K562 (cell line): ENCODE measurements around the gene CUX1. TPM values are rescaled to one million over a fixed set of nuclear protein-coding genes. Genes with fewer than 3 reads are reported as not detected.

Source experiments
- ATAC-seq: fragments of 200-7000 bp; cut with Tn5 transposase; 3 replicates; pipeline ENCODE4 v1.9.1; 2020; ENCODE audit warnings: moderate library complexity
- BruUV-seq: library from RNA; stranded (reverse); fragments of 400-500 nt; replicated peaks from 2 replicates; lab custom pipeline; 2021; lab: Mats Ljungman, UMichigan
- CTCF ChIA-PET: fragments of 300-600 bp; formaldehyde crosslinking; extraction: SDS; loops from one replicate; lab custom pipeline; 2021; ENCODE audit warnings: low intra/inter-chr PET ratio; lab: Yijun Ruan, JAX
- POLR2A ChIA-PET: fragments of 300-600, 350-650 bp; sonication (Branson Sonifier 250); formaldehyde crosslinking; extraction: SDS; loops from one replicate; lab custom pipeline; 2021; ENCODE audit warnings: antibody characterized with exemption, inconsistent platforms; lab: Yijun Ruan, JAX
- DNase-seq, 4 experiments: peaks; one replicate each; pipeline versions ENCODE4 v3.0.0 to v3.0.0-alpha.2; 2011 to 2018; ENCODE audit warnings: low spot score in 3 of 4, mixed read lengths in 3 of 4; ENCODE audit errors: extremely low read depth in 1 of 4
- FAIRE-seq: peaks from 2 replicates; lab custom pipeline; 2011; peaks lifted over from hg19 to GRCh38; lab: Jason Lieb, UNC
- H2AFZ ChIP-seq: 2 replicates; pipeline ENCODE4 v1.6.0; 2011; ENCODE audit warnings: low read depth, low read length, control low read depth, inconsistent platforms
- H3K27ac ChIP-seq: fragments of 200-600 bp; 3 replicates; pipeline ENCODE4 v1.8.0; 2011; ENCODE audit warnings: low read depth, mild to moderate bottlenecking, control low read depth, inconsistent platforms, low read length, moderate library complexity, mixed read lengths; ENCODE audit errors: extremely low read depth
- H3K27me3 ChIP-seq, 2 experiments: fragments of 300-600 bp in 1 of 2; 2 replicates in 1 of 2; 3 replicates in 1 of 2; pipeline versions ENCODE4 v1.6.0 to v1.8.0; 2011; ENCODE audit warnings: inconsistent platforms in 2 of 2, low read length in 2 of 2, mild to moderate bottlenecking in 1 of 2, mixed read lengths in 1 of 2, moderate library complexity in 1 of 2; ENCODE audit not compliant: control insufficient read depth in 2 of 2, insufficient read depth in 2 of 2
- H3K36me3 ChIP-seq: fragments of 300-600 bp; 3 replicates; pipeline ENCODE4 v1.8.0; 2011; ENCODE audit warnings: mild to moderate bottlenecking, low read length, inconsistent platforms; ENCODE audit not compliant: control insufficient read depth, insufficient read depth
- H3K4me1 ChIP-seq, 2 experiments: fragments of 200-600 bp in 1 of 2; replicated peaks in 1 of 2; 2 replicates in 1 of 2; 3 replicates in 1 of 2; pipeline versions ENCODE4 v1.5.1 to v1.8.0; 2011; ENCODE audit warnings: inconsistent platforms in 2 of 2, low read length in 2 of 2, mild to moderate bottlenecking in 1 of 2, mixed read lengths in 1 of 2, moderate library complexity in 1 of 2; ENCODE audit not compliant: control insufficient read depth in 2 of 2, insufficient read depth in 2 of 2
- H3K4me2 ChIP-seq: 2 replicates; pipeline ENCODE4 v1.6.1; 2011; ENCODE audit warnings: low read length, control low read depth, inconsistent platforms, mixed read lengths; ENCODE audit not compliant: insufficient read depth
- H3K4me3 ChIP-seq: fragments of 200-600 bp; sonication (generic), shearing (Covaris generic); 2 replicates; pipeline ENCODE4 v1.5.1; 2016; ENCODE audit warnings: control low read depth, inconsistent platforms
- H3K79me2 ChIP-seq: fragments of 200-600 bp; 3 replicates; pipeline ENCODE4 v1.8.0; 2011; ENCODE audit warnings: low read length, inconsistent platforms; ENCODE audit not compliant: control insufficient read depth, insufficient read depth
- H3K9ac ChIP-seq, 2 experiments: 2 replicates each; pipeline versions ENCODE4 v1.6.0 to v1.6.1; 2011; ENCODE audit warnings: low read depth in 2 of 2, low read length in 2 of 2, control low read depth in 1 of 2, inconsistent platforms in 1 of 2, mild to moderate bottlenecking in 1 of 2, mixed read lengths in 1 of 2; ENCODE audit not compliant: insufficient read depth in 1 of 2
- H3K9me1 ChIP-seq: one replicate; pipeline ENCODE4 v1.6.0; 2011; ENCODE audit warnings: inconsistent platforms, mild to moderate bottlenecking, low read length, moderate library complexity; ENCODE audit not compliant: control insufficient read depth, insufficient read depth
- H3K9me3 ChIP-seq: replicated peaks from 2 replicates; pipeline ENCODE4 v1.5.1; 2011; ENCODE audit warnings: low read depth, low read length, inconsistent platforms; ENCODE audit not compliant: control insufficient read depth, insufficient read depth
- H4K20me1 ChIP-seq: replicated peaks from 2 replicates; pipeline ENCODE4 v1.6.1; 2011; ENCODE audit warnings: low read length, inconsistent platforms, mixed read lengths; ENCODE audit not compliant: control insufficient read depth, insufficient read depth
- DNMT1 ChIP-seq: fragments of 450-650 bp; IDR thresholded peaks from 2 replicates; pipeline ENCODE4 v1.6.1; 2016; ENCODE audit warnings: antibody characterized with exemption, mild to moderate bottlenecking
- EGR1 ChIP-seq: fragments of 450-650 bp; conservative IDR thresholded peaks from 2 replicates; pipeline ENCODE4 v1.6.1; 2017; ENCODE audit warnings: mild to moderate bottlenecking
- ELF4 ChIP-seq: fragments of 450-650 bp; formaldehyde crosslinking; IDR thresholded peaks from 2 replicates; pipeline ENCODE4 v1.4.0; 2022; ENCODE audit warnings: missing genetic modification characterization
- FOXA1 ChIP-seq: fragments of 450-650 bp; IDR thresholded peaks from 2 replicates; pipeline ENCODE4 v1.6.1; 2016; ENCODE audit warnings: mild to moderate bottlenecking, borderline replicate concordance
- GABPB1 ChIP-seq: sonication (generic); formaldehyde crosslinking; IDR thresholded peaks from 2 replicates; pipeline ENCODE4 v1.8.0; 2022; ENCODE audit warnings: mild to moderate bottlenecking, missing genetic modification reagents
- KAT8 ChIP-seq: fragments of 450-650 bp; IDR thresholded peaks from 2 replicates; pipeline ENCODE4 v1.6.1; 2016; ENCODE audit warnings: low read depth, mild to moderate bottlenecking
- KDM1A ChIP-seq, 2 experiments: fragments of 450-650 bp; IDR thresholded peaks; 2 replicates each; pipeline ENCODE4 v1.6.1; 2016; ENCODE audit warnings: mild to moderate bottlenecking in 2 of 2
- NBN ChIP-seq: fragments of 450-650 bp; IDR thresholded peaks from 2 replicates; pipeline ENCODE4 v1.6.1; 2016; ENCODE audit warnings: low read depth, mild to moderate bottlenecking
- NCOA2 ChIP-seq, 2 experiments: fragments of 450-650 bp; IDR thresholded peaks; 2 replicates each; pipeline ENCODE4 v1.6.1; 2018; ENCODE audit warnings: mild to moderate bottlenecking in 2 of 2, moderate library complexity in 1 of 2; ENCODE audit not compliant: partially characterized antibody in 2 of 2
- PHTF2 ChIP-seq: fragments of 250-450 bp; sonication (Bioruptor Pico); IDR thresholded peaks from 2 replicates; pipeline ENCODE4 v1.5.0; 2021; ENCODE audit warnings: mild to moderate bottlenecking
- SRSF9 ChIP-seq: fragments of 200-400 bp; formaldehyde crosslinking; IDR thresholded peaks from 2 replicates; pipeline ENCODE4 v1.6.1; 2017; ENCODE audit warnings: low read depth, low read length, borderline replicate concordance
- TEAD4 ChIP-seq, 2 experiments: sonication (generic) in 1 of 2; formaldehyde crosslinking in 1 of 2; IDR thresholded peaks; 2 replicates each; pipeline versions ENCODE4 v1.6.1 to v1.8.0; 2012 to 2022; ENCODE audit warnings: borderline replicate concordance in 1 of 2, inconsistent platforms in 1 of 2, low read length in 1 of 2, mild to moderate bottlenecking in 1 of 2, missing genetic modification reagents in 1 of 2
- ZNF12 ChIP-seq: sonication (generic); formaldehyde crosslinking; IDR thresholded peaks from 2 replicates; pipeline ENCODE4 v1.4.0; 2020; ENCODE audit warnings: mild to moderate bottlenecking, missing genetic modification reagents
- ZNF224 ChIP-seq: sonication (generic); formaldehyde crosslinking; IDR thresholded peaks from 2 replicates; pipeline ENCODE4 v1.8.0; 2022; ENCODE audit warnings: mild to moderate bottlenecking, missing genetic modification reagents
- WGBS: fragments of 100-300 bp; shearing (Covaris generic); methylation state at CpG from one replicate; pipeline ENCODE4 v1.1.6; 2016; ENCODE audit warnings: low coverage, mixed read lengths; ENCODE audit not compliant: insufficient coverage; ENCODE audit errors: missing lambda C conversion rate; 5-methylcytosine and 5-hydroxymethylcytosine counted together
- in situ Hi-C: fragments of 300-500 bp; cut with MboI; formaldehyde crosslinking; loops from 4 replicates; pipeline ENCODE4 v1.15.0; 2018; ENCODE audit warnings: inconsistent platforms, mixed read lengths
- intact Hi-C: fragments of 100-400 bp; cut with micrococcal nuclease; formaldehyde crosslinking; loops from 2 replicates; pipeline ENCODE4 v1.14.2; 2022
- polyA plus RNA-seq, 8 experiments: library from polyadenylated mRNA; depleted of rRNA in 4 of 8; stranded (reverse) in 5 of 8; unstranded in 3 of 8; fragments of >200 nt; fragmentation: Nextera tagmentation in 2 of 8; fragmentation: Illumina TruSeq in 1 of 8; extraction: Ambion mirVana in 2 of 8; extraction: Trizol in 1 of 8; gene quantifications; 2 replicates each; pipeline versions ENCODE4 v1.2.1 to v1.2.3, GENCODE V29; 2011 to 2014; ENCODE audit warnings: inconsistent platforms in 1 of 8, missing spikeins in 1 of 8
- total RNA-seq, 7 experiments: library from RNA; depleted of rRNA in 6 of 7; stranded (reverse); fragments of >200 nt in 6 of 7; fragmentation: Illumina TruSeq in 2 of 7; extraction: Trizol in 2 of 7; gene quantifications; 2 replicates each; pipeline versions ENCODE4 v1.2.1 to v1.2.3, GENCODE V29; 2011 to 2021; ENCODE audit warnings: low replicate concordance in 1 of 7
- TF ChIP-seq, protein P1 (sequence below): fragments of 250-450 bp; sonication (Bioruptor Pico); IDR thresholded peaks from 2 replicates; pipeline ENCODE4 v1.8.0; 2022; ENCODE audit warnings: moderate library complexity, mild to moderate bottlenecking, inconsistent platforms
- TF ChIP-seq, protein P2 (sequence below): fragments of 250-450 bp; sonication (Bioruptor Pico); IDR thresholded peaks from 2 replicates; pipeline ENCODE4 v1.8.0; 2022; ENCODE audit warnings: inconsistent platforms

CUX1 gene
- total and polyA plus RNA-seq, 9 of the 15 experiments (the other 6 are each of a cell fraction or from before 2014, with no cell fraction given): 3.6 to 55.3 (median 25.2) TPM

DNA sequence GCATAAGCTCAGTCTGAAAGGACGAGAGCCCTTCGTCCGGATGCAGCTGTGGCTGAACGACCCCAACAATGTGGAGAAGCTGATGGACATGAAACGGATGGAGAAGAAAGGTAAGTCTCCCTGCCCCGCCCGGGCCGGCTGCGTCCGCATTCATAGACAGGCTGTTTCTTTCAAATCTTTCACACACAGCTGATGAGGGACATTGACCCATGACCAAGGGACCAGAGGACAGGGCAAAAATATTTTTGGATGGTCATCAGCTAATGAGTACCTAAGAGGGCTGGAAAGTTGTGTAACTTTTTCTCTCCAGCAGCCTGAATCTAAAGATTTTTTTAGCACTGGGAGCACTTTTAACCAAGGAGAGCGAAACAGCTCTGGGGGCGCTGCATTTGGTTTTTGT lies 416.7 kb downstream of the CUX1 start:
- CTCF ChIA-PET: no interaction called here
- BruUV-seq: no TSS peak
- DNase-seq: no peak
- in situ Hi-C loops (loop anchor here (10.0 kb wide), 1 partner anchor 539 kb away; no protein-coding TSS in a partner anchor), intact Hi-C loops (no loop called here)
- WGBS: 94% methylated on average over 12 of the region's 12 CpGs
- POLR2A ChIA-PET: interaction anchor here (0.6 kb wide), 1 partner anchor 413 kb away, joined by 4 read pairs; no protein-coding TSS in a partner anchor
- H3K79me2 ChIP-seq: no peaks in the 10 kb centered on the region
- H3K9me3 ChIP-seq: no peaks in the 10 kb centered on the region
- H2AFZ ChIP-seq: no peak overlapping the region
- no peak overlapping the region for H3K4me3 ChIP-seq
- no peak overlapping the region for H3K9ac ChIP-seq
- H4K20me1 ChIP-seq: peaks cover 3% of the 10 kb centered on the region; the same call in 1 of the 2 replicates
- H3K27ac ChIP-seq: no peak overlapping the region
- H3K36me3 ChIP-seq: peaks cover 48% of the 10 kb centered on the region; the same call in 2 of the 3 replicates
- H3K27me3 ChIP-seq: no peaks in the 10 kb centered on the region
- no peaks in the 10 kb centered on the region for H3K9me1 ChIP-seq
- no peak overlapping the region for H3K4me2 ChIP-seq
- ATAC-seq: no peak
- peaks cover 0 to 4% of the 10 kb centered on the region in 2 experiments; a peak in 1 of 5 replicates for H3K4me1 ChIP-seq
- TF ChIP-seq NBN (no peak), ZNF224 (CRISPR knock-in tag) (no peak), NCOA2 (IDR thresholded peaks at IDR 0.05; ENCODE audit: partially characterized antibody in 2 of 2) (no peak), DNMT1 (no peak), KDM1A (IDR thresholded peaks at IDR 0.05) (no peak), EGR1 (no peak), KAT8 (no peak), FOXA1 (no peak), SRSF9 (no peak), PHTF2 (no peak), GABPB1 (no peak), ZNF12 (no peak), ELF4 (no peak), TEAD4 (IDR thresholded peaks at IDR 0.05; ENCODE audit: low read length) (no peak), TEAD4 (CRISPR knock-in tag; IDR thresholded peaks at IDR 0.05; ENCODE audit: borderline replicate concordance) (no peak)
- TF ChIP-seq, protein P1, sequence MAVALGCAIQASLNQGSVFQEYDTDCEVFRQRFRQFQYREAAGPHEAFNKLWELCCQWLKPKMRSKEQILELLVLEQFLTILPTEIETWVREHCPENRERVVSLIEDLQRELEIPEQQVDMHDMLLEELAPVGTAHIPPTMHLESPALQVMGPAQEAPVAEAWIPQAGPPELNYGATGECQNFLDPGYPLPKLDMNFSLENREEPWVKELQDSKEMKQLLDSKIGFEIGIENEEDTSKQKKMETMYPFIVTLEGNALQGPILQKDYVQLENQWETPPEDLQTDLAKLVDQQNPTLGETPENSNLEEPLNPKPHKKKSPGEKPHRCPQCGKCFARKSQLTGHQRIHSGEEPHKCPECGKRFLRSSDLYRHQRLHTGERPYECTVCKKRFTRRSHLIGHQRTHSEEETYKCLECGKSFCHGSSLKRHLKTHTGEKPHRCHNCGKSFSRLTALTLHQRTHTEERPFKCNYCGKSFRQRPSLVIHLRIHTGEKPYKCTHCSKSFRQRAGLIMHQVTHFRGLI (CRISPR knock-in tag): no peak
- TF ChIP-seq, protein P2, sequence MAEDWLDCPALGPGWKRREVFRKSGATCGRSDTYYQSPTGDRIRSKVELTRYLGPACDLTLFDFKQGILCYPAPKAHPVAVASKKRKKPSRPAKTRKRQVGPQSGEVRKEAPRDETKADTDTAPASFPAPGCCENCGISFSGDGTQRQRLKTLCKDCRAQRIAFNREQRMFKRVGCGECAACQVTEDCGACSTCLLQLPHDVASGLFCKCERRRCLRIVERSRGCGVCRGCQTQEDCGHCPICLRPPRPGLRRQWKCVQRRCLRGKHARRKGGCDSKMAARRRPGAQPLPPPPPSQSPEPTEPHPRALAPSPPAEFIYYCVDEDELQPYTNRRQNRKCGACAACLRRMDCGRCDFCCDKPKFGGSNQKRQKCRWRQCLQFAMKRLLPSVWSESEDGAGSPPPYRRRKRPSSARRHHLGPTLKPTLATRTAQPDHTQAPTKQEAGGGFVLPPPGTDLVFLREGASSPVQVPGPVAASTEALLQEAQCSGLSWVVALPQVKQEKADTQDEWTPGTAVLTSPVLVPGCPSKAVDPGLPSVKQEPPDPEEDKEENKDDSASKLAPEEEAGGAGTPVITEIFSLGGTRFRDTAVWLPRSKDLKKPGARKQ (CRISPR knock-in tag): no peak
- FAIRE-seq: no peak
